Activated CD4-positive, alpha-beta T cell treated with anti-CD3 and anti-CD28 coated beads, Interleukin-2, amount 50 U/mL, for 1 hour (primary cell): ENCODE measurements around the gene SENP8.
"Not testable (repeated sequence)": the region's sequence is repeated elsewhere in the genome, so short reads cannot be mapped to it uniquely, and the experiment has no call there.

Source experiments
- DNase-seq: peaks from one replicate; pipeline ENCODE4 v3.0.0-alpha.2; 2020

The SENP8 gene

GRCh38 chr15:72118017-72118978, at the start of gene SENP8, which contains the start of gene MYO9A:
TSS of gene SENP8 (plus strand) at chr15:72118403. CDS start at chr15:72139624, 21,221 bp downstream.
TSS of gene MYO9A (minus strand) at chr15:72118150. CDS start at chr15:72046563, 71,587 bp downstream.
- peak; percentile 99 for DNase-seq

GRCh38 chr15:72068856-72069255, 49.3 kb upstream of the SENP8 start:
- DNase-seq, result no peak

DNA sequence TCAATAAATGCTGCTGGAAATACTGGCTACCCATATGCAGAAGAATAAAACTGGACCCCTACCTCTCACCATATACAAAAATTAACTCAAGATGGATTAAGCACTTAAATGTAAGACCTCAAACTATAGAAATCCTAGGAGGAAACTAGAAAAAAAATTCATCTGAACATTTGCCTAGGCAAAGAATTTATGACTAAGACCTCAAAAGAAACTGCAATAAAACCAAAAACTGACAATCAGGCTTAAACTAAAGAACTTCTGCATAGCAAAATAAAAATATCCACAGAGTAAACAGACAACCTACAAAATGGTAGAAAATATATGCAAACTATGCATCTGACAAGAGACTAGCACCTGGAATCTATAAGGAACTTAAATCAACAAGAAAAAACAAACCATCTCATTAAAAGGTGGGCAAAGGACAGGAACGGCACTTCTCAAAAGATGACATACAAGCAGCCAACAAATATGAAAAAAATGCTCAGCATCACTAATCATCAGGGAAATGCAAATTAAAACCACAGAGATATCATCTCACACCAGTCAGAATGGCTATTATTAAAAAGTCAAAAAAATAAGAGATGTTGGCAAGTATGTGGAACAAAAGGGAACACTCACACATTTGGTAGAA, 47.3 kb upstream of the SENP8 start:
- no peak for DNase-seq

DNA sequence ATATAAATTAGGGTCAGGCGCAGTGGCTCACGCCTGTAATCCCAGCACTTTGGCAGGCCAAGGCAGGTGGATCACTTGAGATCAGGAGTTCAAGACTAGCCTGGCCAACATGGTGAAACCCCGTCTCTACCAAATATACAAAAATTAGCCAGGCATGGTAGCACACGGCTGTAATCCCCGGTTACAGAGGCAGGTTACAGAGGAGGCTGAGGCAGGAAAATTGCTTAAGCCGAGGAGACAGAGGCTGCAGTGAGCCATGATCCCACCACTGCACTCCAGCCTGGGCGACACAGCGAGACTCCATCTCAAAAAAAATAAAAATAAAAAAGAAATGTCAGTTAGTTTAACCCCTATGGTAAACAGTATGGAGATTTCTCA, 46.8 kb upstream of the SENP8 start:
- not testable (repeated sequence) for DNase-seq

DNA sequence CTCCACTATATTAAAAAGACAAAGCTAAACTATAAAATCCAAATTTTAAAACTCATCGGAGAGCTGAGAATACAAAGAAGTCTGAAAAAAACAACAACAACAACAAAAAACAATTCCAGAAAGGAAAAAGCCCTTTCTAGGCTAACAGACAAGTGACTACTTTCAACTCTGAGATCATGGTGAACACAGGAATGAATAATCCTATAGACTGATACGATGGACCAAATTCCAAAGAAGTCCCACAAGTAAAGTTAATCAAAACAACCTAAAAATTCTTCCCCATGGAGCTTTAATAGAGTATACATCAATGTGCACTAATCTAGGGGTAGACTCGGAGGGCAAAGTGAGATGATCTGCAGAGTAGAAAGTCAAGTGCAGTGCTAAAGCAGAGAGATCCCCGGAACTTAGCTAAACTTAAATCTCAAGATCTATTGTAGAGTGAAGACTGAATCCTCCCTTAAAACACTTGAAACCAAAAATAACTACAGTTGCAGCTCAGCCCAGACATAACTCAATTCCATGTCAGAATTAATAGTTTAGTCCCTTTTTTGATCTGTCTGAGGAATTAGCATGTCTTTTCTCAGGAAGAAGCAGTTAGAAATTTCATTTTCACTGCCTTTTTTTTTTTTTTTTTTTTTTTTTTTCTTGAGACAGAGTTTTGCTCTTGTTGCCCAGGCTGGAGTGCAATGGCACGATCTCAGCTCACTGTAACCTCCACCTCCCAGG, 43.7 kb upstream of the SENP8 start:
- DNase-seq, result no peak

GRCh38 chr15:72077950-72078349, 40.3 kb upstream of the SENP8 start:
- no peak for DNase-seq

GRCh38 chr15:72078887-72079286, 39.3 kb upstream of the SENP8 start:
- DNase-seq, result no peak

DNA sequence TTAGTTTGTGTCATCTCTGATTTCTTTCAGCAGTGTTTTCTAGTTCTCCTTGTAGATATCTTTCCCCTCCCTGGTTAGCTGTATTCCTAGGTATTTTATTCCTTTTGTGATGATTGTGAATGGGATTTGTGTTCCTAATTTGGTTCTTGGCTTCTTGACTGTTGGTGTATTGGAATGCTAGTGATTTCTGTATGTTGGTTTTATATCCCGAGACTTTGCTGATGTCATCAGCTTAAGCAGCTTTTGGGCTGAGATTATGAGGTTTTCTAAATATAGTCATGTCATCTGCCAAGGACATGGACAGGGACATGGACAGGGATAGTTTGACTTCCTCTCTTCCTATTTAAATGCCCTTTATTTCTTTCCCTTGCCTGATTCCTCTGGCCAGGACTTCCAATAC, 36.0 kb upstream of the SENP8 start:
- DNase-seq, result no peak

DNA sequence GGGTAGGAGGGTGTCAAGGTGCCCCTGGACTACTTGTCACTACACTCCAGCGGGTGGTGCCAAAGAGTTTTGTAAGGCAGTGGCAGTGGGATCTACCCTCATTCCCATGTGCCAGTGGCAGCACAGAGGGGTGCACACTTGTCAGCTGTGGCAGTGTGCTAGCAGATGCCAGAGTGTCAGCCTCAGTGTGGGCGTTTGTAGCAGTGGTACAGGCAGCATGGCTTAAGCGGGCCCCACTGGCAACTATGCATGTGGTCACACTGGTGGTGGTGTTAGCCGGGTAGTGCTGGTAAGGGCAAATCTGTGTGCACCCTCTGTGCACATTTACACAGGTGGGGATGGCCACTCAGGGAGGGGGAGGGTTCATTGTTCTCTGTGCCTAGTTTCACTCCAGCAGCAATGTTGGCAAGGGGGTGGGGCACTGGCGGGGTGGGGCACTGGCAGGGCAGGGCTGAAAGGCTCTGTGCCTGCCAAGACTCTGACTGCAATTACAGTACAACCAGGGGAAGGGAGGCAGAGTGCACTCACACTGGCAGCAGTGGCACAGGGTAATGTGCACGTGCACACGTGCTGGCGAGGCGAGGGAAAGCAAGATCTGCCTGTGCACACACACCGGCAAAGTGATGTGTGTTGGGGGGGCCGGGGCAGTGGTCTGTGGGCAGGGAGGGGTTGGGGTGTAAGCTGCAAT, 32.0 kb upstream of the SENP8 start:
- no peak for DNase-seq

DNA sequence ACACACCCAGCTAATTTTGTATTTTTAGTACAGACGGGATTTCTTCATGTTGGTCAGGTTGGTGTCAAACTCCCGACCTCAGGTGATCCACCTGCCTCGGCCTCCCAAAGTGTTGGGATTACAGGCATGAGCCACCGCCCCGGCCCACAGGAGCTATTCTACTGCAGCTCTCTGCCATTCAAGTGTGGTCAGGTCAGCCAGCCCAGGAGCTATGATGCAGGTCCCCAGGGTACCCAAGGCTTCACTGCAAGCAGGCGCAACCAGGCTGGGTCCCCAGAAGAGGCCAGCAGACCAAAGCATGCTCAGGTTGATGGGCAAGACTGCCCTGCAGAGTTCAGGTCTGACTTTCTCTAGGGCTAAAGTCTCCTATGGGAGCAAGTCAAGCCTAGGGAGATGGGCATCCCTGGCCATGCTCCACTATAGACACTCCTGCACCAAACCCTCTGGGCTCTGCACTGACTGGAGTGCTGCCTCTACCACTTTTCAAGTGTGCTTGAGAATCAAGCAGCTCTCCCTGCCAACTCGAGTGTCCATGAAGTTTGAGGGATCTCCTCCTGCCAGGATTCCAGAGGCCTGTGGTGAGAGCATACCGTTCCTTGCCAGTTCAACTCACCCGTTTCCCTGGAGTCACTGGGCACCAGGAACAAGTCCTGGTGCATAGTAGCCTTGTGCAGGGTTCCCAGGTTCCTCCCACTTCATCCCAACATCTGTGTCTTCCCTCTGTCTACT, 31.1 kb upstream of the SENP8 start:
- no peak for DNase-seq

GRCh38 chr15:72092006-72092405, 26.2 kb upstream of the SENP8 start:
- DNase-seq, result no peak

DNA sequence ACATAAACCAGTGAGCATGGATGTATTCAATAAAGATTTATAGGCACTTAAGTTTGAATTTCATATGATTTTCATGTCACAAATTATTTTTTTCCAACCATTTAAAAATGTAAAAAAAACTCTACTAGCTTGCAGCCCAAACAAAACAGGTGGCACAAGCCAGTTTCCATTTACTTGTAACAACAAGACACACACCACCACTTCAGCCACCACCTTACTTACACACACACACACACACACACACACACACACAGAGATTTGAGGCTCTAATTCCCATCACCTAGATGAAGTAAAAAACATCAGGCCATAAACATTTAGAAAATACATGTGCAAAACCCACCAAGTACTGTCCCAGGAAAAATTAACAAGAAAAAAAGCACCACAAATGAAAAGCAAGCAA, 25.5 kb upstream of the SENP8 start:
- no peak for DNase-seq

DNA sequence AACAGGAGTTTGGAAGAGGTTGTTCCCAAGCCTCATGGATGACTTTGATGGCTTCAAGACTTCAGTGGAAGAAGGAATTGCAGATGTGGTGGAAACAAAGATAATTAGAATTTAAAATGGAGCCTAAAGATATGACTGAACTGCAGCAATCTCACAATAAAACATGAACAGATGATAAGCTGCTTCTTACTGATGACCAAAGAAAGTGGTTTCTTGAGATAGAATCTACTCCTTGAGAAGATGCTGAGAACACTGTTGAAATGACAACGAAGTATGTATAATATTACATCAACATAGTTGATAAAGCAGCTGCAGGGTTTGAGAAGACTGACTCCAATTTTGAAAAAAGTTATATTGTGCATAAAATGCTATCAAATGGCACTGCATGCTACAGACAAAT, 21.4 kb upstream of the SENP8 start:
- no peak for DNase-seq

GRCh38 chr15:72098040-72098439, 20.2 kb upstream of the SENP8 start:
- no peak for DNase-seq

- DNase-seq, result no peak
These were observed 19.0 kb upstream of the SENP8 start for GRCh38 chr15:72099155-72099554.

- DNase-seq, result not testable (repeated sequence)
These were observed 17.7 kb upstream of the SENP8 start for GRCh38 chr15:72100551-72100950.

DNA sequence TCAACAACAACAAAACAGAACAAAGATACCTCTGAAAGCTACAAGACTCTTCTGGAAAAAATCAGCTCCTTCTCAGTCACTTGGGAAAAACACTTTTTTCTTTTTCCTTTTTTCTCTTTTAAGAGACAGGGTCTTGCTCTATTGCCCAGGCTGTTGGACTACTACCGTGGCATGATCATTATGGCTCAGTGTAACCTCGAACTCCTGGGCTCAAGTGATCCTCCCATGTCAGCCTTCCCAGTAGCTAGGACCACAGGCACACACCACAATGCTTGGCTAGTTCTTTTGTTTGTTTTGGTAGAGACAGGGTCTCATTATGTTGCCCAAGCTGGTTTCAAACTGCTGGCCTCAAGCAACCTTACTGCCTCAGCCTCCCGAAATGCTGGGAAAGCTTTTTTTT, 13.1 kb upstream of the SENP8 start:
- no peak for DNase-seq

DNA sequence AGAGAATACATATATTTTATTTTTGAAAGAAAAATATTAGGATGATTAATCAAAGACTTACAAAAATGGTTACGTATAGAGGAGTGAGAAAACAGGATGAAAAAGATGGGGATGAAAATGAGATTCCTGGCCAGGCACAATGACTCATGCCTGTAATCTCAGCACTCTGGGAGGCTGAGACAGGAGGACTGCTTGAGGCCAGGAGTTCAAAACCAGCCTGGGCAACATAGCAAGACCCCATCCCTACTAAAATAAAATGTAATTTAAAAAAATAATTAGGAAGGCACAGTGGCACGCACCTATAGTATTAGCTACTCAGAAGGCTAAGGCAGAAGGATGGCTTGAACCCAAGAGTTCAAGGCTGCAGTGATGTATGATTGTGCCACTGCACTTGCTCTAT, 12.1 kb upstream of the SENP8 start:
- DNase-seq, result no peak

DNA sequence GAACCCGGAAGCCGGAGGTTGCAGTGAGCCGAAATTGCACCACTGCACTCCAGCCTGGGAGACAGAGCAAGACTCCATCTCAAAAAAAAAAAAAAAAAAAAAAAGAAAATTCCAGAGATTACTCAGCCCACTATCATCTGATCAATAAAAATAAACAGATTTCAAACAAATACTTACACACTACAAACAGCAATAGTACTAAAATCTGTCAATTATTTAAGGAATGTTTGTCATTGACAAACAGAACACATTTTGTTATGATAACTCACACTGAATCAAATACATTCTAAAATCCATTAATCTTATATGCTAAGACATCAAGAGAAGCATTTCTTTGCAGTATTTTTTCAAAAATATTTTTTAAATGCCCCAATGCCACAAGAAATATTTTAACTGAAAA, 7.8 kb upstream of the SENP8 start:
- DNase-seq, result no peak

DNA sequence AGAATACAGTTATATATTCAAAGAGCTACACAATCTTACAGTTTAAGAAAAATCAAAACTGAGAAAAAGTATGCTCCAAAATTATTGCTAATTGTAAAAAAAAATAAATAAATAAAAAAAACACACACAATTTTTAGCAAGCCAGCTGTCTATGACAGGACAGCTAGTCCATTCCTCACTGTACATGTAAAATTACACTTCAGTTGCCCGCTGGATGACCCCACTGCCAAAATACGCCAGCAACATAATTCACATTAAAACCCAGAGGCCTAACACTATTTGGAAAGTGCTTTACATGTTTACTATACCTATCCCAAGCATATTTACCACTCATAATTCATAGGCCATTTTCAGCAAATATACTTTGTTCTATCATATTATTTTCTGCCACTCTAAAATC, 6.1 kb upstream of the SENP8 start:
- no peak for DNase-seq

GRCh38 chr15:72112805-72113204, 5.4 kb upstream of the SENP8 start:
- DNase-seq, result no peak

- no peak for DNase-seq
These were observed 4.7 kb upstream of the SENP8 start for GRCh38 chr15:72113347-72114031.
